Neural crest cell (in vitro differentiated cells): ENCODE results near the gene ZMIZ1. TPM values are rescaled to one million over a fixed set of nuclear protein-coding genes. Genes with fewer than 3 reads are reported as not detected.

Source experiments
- DNase-seq: peaks from one replicate; pipeline ENCODE4 v3.0.0; 2021; ENCODE audit warnings: low read depth, mixed read lengths, low spot score
- H3K27ac Mint-ChIP-seq: one replicate; pipeline ENCODE4 v1.8.0; 2021; ENCODE audit warnings: mild to moderate bottlenecking, mixed read lengths; ENCODE audit not compliant: unreplicated experiment
- H3K27me3 Mint-ChIP-seq: 2 replicates; pipeline ENCODE4 v1.8.0; 2021; ENCODE audit warnings: low read depth, mild to moderate bottlenecking, mixed read lengths
- H3K36me3 Mint-ChIP-seq: 2 replicates; pipeline ENCODE4 v1.8.0; 2021; ENCODE audit warnings: low read depth, mild to moderate bottlenecking, mixed read lengths
- H3K4me1 Mint-ChIP-seq: 2 replicates; pipeline ENCODE4 v1.8.0; 2021; ENCODE audit warnings: mixed read lengths
- H3K4me3 Mint-ChIP-seq: one replicate; pipeline ENCODE4 v1.8.0; 2021; ENCODE audit warnings: mild to moderate bottlenecking, mixed read lengths
- H3K9me3 Mint-ChIP-seq: 2 replicates; pipeline ENCODE4 v1.8.0; 2021; ENCODE audit warnings: mixed read lengths
- total RNA-seq: library from RNA; stranded (reverse); gene quantifications from 2 replicates; pipeline ENCODE4 v1.2.1, GENCODE V29; 2021
- TF ChIP-seq, protein P1 (sequence below): fragments of 200-600 bp; sonication (generic); conservative IDR thresholded peaks from 2 replicates; pipeline ENCODE4 v1.5.0; 2021; ENCODE audit warnings: antibody characterized with exemption, mild to moderate bottlenecking

The ZMIZ1 gene
- total RNA-seq, 1 donor from 2014 or later: 92.0 TPM

DNA sequence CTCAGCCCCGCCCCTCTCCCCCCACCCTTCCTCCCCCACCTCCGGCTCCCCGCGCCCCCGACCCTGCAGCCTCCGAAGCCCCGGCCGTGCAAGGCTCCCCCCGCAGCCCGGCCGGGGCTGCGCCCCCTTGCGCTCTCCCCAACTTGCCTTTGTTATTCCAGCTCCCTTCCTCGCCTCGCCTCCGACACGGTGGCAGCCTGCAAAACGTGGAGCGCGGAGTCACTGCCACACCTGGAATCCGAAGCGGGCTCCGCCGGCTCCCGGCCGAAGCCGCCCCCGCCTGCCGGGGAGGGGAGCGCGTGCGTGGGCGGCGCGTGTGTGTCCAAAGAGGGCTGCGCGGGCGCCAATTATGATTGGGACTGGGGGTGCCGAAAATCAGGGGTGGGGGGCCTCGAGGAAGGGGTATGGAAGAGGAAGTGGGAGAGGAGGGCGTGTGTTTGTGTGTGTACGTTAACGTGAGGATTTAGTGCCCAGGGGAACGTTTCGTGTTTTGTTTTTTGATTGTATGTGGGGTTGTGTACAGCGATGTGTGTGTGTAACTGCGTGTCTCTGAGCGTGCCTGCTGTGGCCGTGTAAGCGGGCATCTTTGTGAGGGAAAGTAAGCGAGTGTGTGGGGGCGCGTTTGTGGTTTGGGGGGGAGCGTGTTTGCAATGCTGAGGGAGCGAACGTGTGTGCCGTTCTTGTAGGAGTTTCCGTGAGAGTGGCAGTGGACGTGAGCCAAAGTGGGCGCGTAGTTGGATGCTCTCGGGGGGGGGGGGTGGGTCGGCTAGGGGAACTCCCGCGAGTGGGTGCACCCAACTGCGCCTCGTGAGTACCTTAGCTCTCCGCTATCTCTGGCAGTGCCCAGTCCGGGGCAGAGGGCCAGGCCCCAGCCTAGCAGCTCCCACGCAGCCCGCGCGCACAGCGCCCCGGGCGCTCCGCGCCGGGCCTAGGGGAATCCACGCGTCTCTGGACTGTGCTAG is 1.2 kb upstream of the ZMIZ1 start:
- Mint-ChIP-seq H3K36me3 (no peaks in the 10 kb centered on the region), H3K4me3 (peak overlapping the region; percentile 93), H3K9me3 (no peaks in the 10 kb centered on the region), H3K27me3 (peaks cover 5% of the 10 kb centered on the region), H3K27ac (peak overlapping the region; percentile 69), H3K4me1 (peaks cover 40% of the 10 kb centered on the region)
- TF ChIP-seq, protein P1, sequence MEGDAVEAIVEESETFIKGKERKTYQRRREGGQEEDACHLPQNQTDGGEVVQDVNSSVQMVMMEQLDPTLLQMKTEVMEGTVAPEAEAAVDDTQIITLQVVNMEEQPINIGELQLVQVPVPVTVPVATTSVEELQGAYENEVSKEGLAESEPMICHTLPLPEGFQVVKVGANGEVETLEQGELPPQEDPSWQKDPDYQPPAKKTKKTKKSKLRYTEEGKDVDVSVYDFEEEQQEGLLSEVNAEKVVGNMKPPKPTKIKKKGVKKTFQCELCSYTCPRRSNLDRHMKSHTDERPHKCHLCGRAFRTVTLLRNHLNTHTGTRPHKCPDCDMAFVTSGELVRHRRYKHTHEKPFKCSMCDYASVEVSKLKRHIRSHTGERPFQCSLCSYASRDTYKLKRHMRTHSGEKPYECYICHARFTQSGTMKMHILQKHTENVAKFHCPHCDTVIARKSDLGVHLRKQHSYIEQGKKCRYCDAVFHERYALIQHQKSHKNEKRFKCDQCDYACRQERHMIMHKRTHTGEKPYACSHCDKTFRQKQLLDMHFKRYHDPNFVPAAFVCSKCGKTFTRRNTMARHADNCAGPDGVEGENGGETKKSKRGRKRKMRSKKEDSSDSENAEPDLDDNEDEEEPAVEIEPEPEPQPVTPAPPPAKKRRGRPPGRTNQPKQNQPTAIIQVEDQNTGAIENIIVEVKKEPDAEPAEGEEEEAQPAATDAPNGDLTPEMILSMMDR: no peak
- DNase-seq: peak; percentile 94

DNA sequence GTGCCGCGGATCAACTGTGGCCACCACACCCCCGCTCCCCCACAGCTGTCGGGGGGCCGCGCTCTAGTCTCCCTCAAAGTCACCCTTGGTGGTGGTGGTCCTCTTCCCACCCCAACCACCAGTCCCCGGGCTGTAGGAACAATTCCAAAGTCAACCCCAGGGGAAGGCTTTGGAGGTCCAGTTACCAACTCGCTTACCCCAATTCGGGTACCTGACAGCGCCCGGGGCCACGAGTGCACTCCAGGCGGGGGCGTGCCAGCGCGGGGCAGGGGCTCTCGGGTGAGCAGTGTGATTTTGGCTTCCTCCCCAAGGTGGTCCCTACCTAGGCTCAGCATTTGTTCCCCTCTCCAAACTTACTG is 584 bp upstream of the ZMIZ1 start:
- TF ChIP-seq, protein P1: no peak
- no peaks in the 10 kb centered on the region for H3K9me3 Mint-ChIP-seq
- DNase-seq: no peak
- H3K27ac Mint-ChIP-seq: no peak overlapping the region
- H3K4me3 Mint-ChIP-seq: peak overlapping the region; percentile 92
- peaks cover 47% of the 10 kb centered on the region for H3K4me1 Mint-ChIP-seq
- H3K27me3 Mint-ChIP-seq: peaks cover 5% of the 10 kb centered on the region
- H3K36me3 Mint-ChIP-seq: no peaks in the 10 kb centered on the region

DNA sequence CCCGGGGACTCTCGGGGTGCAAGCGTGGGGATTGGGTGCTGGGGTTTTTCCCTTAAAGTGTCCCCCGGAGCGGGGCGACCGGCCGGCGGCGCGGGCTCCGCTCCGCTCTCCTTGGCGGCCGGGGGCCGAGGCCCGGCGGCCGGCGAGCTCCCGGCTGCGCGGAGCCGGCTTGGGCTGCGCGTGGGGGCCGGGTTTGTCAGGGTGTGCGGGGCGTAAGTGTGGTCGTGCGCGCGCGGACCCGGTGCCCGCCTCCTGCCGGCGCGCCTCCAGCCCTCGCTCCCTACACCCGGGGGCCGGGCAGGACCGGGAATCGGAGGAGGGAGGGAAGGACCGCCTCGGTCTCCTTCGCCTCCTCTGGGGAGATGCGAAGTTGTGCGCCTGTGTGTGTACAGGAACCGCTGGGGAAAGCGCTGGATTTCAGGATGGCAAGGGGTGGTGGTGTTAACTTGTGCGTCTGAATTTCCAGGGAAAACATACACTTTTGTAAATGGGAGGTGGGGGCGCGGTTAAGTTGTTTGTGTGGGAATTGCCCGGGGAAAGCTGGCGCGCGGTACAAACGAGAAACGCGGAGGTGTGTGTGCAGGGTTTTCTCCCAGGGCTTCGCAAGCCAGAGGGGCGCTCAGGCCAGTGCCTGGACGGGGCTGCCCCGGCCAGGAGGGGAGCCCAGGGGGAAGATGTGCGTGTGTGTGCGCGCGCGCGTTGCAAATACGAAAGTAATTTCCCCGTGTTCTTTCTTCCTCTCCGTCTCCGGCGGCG is 737 bp downstream of the ZMIZ1 start:
- peak overlapping the region; percentile 98 for H3K4me3 Mint-ChIP-seq
- TF ChIP-seq, protein P1: no peak
- H3K9me3 Mint-ChIP-seq: no peaks in the 10 kb centered on the region
- H3K27ac Mint-ChIP-seq: peak overlapping the region; percentile 93
- no peaks in the 10 kb centered on the region for H3K36me3 Mint-ChIP-seq
- peaks cover 5% of the 10 kb centered on the region for H3K27me3 Mint-ChIP-seq
- H3K4me1 Mint-ChIP-seq: peaks cover 60% of the 10 kb centered on the region
- peak; percentile 22 for DNase-seq

DNA sequence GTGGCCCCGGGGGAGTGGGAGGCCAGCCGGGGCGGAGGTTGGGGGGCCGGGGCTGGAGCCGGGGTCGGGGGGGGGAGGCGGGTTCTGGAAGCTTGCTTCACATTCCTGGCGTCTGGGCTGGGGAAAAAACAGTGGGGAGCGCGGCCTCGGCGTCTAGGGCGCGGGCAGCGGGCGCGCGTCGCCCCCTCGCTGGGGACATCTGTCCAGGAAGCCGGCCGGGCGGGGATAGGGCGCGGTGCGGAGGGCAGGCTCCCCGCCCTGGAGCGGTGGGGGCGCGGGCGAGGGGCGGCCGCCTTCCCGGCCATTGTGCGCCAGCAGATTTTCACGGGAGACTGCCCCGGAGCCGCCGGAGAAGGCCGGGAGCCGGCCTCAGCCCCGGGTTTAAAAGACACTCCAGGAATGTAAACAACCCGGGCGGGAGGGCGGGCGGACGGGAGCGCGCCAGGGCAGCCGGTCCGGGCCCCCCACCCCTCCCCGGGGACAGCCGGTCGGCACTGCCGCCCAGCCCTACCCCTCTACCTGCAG is 1.4 kb downstream of the ZMIZ1 start:
- TF ChIP-seq, protein P1: no peak
- Mint-ChIP-seq H3K27ac (no peak overlapping the region), H3K36me3 (no peaks in the 10 kb centered on the region), H3K4me1 (peaks cover 64% of the 10 kb centered on the region), H3K4me3 (peak overlapping the region; percentile 98), H3K27me3 (peaks cover 5% of the 10 kb centered on the region), H3K9me3 (no peaks in the 10 kb centered on the region)
- DNase-seq: peak; percentile 20

DNA sequence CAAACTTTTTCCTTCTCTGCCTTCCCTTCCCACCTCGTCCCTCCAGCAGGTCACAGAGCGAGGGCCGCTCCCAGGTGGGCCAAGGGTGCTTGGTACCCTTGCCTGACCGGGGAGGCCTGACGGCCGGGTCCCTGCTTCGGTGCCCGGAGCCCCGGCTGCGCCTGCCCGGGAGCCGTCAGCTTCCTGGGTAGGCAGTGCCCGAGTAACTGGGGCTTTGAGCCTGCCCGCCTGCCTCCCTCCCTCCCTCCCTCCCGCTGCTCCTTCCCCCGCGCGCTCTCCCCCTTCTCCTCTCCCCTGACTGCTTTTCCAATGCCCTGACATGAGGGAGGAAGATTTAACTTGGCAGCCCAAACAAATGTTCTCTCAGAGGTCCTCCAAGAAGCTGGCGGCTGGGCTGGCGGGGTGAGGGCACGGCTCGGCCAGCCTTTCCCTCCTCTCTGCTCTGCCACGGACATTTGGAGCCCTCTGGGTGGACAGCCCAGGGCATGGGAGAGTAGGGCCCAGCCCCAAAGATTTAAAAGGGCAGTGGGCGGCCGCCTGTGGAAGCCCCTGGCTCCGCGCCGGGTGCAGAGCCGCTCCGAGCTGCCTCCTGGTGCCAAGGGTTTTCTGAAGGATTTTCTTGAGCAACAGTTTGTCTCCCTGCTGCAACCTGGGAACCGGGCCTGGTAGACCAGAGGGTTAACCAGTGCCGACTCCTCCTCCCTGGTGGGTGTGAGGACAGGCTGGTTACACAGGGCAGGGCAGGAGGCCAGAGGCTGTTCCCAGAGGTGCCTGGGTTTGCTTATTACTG is 2.0 kb downstream of the ZMIZ1 start:
- TF ChIP-seq, protein P1: no peak
- H3K27me3 Mint-ChIP-seq: peaks cover 5% of the 10 kb centered on the region
- peak overlapping the region; percentile 98 for H3K4me3 Mint-ChIP-seq
- peak; percentile 36 for DNase-seq
- H3K4me1 Mint-ChIP-seq: peaks cover 64% of the 10 kb centered on the region
- H3K9me3 Mint-ChIP-seq: no peaks in the 10 kb centered on the region
- no peaks in the 10 kb centered on the region for H3K36me3 Mint-ChIP-seq
- H3K27ac Mint-ChIP-seq: peak overlapping the region; percentile 97
